IPS DF 19.7 (cell line): ENCODE data around the gene FAM229A.
"Not testable (repeated sequence)": the region's sequence is repeated elsewhere in the genome, so short reads cannot be mapped to it uniquely, and the experiment has no call there.

Source experiments
- DNase-seq: peaks from one replicate; pipeline ENCODE4 v3.0.0-alpha.2; 2013; ENCODE audit warnings: low read depth, low spot score

The FAM229A gene

DNA sequence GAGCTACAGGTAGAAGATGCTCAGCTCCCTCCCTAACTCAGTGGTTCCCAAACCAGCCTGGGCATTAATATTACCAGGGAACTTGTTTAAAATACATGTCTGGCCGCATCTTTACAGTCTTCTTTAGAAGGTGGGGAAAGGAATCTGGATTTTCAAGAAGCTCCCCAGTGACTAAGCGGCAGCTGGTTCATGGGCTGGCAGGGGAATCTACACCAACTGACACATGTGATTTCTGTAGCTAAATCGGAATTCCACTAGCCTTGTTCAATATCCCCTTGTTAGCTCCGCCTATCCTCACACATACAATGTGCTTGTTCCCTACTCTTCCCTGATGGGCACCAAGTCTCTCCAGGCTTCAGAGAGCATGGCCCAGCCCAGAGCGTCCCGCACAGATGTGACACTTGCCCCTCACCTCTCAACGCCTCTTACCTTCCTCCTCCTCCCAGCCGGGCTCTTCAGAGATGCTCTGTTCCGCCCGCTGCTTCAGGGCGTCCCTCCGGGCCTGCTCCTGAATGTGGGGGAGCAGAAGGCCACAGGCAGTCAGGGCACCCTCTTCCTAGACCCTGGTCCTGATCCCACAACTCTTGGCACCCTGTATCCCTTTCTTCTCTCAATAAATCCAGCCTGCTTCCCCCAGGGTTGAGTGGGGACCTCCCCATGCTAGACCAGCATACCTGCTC is 15.4 kb upstream of the FAM229A start:
- no peak for DNase-seq

DNA sequence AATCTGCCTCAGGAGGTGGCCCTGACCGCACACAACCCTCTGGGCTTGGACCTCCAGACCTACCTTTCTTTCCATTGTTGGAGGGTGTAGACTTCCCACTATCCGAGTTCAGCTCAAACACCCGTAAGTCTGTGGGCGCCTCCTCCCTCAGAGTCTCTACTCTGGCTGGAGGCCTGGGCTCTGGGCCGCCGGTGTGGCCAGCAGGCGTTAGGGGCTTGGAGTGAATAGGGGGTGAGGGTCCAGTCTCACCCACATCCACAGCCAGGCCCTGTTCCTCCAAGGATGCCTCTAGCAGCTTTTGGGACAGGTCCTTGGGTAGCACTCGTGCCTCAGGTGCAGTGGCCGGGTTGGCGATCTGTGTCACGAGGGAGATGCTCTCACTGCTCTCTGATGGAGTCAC is 13.9 kb upstream of the FAM229A start:
- DNase-seq, result no peak

DNA sequence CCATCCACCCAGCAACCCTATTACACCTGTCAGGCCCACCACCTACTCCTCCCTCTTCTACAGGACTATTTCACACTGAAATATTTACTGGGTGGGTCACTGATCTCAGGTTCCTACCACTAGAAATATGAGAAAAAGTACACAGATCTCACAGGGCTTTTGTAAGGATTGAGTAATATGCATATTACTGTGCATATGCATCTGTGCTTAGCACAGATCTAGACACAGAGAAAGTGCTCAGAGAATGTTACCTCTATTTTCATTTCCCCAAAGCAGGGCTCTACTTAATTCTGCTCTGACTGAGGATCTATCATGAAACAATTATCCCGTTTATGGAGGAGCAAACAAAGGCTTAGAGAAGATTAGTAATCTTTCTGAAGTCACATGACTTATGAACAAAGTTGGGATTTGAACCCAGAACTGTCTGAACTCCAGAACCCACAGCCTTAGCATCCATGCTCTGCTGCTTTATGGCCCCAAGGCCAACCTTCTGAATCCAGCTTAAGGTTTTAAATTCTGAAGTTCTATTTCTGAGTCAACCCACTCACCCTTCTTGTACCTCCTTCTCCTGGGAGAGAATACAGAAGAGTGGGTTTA is 11.8 kb upstream of the FAM229A start:
- no peak for DNase-seq

DNA sequence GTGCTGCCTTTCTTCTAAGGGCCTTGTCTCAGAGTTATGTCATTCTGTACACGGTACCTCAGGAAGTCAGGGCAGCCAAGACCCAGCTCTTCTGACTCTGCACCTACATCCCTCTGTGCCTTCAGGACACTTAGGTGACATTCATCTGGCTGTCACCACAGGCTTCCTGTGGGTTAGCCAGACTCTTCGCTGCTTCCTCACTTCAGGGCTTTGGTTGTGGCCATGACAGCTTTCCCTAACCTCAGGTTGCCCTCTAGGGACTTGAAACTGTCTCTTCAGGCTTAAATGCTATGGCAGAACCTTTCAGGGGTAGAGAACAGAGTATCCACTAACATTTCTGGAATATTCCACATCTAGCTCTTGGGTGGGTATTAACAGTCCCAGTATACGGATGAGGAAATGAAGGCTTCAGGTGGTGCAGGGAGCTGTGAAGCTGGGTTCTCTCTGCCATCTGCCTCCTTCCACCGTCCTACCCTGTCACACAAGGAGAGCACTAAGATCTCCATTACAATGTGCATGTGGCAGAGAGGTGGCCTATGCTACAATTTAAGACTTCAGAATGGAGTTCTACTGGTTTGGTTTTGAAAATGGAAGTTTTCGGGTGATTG is 10.0 kb upstream of the FAM229A start:
- DNase-seq, result no peak

DNA sequence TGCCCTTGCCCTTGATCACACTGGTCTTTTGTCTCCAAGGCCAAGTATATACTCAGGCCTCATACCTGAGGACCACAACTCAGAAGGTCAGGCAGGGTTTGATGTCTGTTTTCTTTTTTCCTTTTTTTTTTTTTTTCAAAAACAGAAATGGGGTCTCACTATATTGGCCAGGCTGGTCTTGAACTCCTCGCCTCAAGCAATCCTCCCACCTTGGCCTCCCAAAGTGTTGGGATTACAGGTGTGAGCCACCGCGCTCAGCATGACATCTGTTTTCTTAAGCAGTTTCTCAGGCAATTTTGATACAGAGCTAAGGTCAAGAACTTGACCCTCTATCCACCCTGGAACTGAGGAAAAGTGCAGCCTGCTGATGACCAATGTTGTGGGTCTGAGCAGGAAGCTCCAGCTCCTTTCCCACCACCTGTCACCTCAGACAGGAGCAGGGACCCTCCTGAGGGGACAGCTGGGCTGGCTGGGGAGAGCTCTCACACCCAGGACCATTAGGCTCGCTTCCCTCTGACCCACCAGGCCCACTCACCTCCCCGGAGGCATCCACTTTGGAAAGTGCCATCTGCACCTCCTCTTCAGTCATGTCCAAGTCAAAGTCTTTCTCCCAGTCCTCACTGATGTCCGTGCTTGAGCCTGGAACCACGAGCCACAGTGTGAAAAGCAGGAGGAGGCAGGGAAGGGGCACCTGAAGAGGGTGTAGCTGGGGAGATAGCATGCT is 5.8 kb upstream of the FAM229A start:
- DNase-seq, result no peak

DNA sequence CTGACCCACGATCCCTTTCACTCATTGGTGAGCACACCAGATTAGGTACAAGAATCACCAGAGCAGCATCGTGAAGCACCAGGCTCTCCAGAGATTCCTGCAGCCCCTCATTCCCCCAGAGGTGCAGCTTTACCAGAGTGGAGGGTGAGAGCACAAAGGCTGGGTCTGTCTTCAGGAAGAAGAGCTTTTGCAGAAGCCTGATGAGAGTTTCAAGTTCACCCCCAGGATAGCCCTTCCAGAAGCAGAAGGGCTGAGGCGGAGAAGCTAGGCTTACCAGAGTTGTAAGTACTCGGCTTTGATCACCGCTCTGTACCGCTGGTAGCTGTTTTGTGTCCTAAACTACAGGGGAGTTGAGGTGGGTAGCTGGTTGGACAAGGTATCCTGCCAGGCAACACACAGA is 3.2 kb upstream of the FAM229A start:
- DNase-seq, result no peak

DNA sequence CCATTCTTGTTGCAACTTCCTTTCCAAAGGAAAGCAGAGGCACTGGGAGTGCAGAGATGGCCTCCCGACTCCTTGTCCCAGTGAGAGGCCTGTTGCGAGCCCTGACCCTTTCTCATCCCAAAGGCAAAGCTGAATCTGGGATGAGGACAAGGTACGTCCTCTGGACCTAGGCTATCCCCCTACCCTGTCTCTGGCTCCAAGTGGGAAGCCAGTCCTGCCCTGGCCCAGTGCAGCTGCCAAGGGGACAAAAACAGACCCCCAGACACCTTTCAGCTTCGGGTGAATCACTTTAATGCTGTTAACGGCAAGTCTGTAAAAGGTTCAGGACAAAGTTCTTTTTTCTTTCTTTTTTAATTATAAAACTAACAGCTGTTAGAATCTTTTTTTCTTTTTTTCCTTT is 2.6 kb upstream of the FAM229A start:
- no peak for DNase-seq

DNA sequence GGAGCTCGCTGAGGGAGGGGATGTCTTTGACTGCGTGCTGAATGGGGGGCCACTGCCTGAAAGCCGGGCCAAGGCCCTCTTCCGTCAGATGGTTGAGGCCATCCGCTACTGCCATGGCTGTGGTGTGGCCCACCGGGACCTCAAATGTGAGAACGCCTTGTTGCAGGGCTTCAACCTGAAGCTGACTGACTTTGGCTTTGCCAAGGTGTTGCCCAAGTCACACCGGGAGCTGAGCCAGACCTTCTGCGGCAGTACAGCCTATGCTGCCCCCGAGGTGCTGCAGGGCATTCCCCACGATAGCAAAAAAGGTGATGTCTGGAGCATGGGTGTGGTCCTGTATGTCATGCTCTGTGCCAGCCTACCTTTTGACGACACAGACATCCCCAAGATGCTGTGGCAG is 1.4 kb upstream of the FAM229A start:
- DNase-seq, result no peak

DNA sequence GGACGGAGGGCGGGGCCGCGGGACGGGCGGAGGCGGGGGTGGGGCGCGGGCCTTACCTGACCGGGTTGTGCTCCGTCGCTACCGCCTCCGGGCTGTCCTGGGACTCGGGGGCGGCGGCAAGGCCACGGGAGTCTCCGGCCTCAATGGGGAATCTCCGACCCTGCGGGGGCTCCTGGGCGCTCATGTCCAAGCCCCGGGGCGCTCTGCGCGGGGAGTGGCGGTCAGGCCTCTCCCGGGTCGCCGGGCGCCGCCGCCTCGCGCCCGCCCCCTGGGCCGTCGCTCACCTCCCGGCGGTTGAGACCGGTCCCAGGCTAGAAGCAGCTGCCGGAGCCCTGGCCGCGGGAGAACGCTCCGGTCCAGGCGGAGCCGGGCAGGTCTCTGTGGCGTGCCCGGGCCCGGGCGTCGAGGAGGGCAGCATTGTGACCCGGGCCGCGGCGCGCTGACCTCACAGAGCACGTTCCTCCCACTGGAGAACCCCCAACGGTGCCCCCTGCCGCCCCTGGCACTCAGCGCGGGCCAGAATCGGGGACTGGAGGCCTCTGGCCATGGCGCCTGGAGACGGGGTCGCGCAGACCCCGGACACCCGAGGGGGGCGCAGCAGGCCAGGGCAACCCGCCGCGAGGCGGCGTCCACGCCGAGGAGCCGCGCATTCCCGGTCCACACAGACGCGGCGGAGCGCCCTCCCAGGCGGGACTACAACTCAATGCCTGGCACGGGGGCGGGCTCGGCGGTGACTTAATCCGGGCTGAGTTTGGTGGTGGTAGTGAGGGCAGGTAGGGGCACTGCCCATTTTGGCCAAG is 411 bp downstream of the FAM229A start:
- DNase-seq, result no peak

DNA sequence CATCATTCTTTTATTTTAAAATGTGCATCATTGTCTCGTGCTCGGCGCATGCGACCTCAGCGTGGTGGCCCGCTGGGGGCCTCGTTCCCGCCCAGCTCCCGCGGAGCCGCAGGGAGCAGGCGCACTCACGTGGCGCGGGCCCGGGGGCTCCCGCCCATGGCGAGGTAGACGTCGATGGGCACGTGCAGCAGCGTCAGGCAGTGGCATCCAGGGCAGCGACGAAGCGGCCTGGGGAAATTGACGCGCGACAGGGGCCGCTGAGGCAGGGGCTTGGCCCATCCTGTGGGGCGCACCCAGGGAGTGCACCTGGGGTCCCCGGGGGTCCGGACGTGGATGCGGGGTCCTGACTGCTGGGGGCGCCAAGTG is 994 bp downstream of the FAM229A start:
- no peak for DNase-seq

DNA sequence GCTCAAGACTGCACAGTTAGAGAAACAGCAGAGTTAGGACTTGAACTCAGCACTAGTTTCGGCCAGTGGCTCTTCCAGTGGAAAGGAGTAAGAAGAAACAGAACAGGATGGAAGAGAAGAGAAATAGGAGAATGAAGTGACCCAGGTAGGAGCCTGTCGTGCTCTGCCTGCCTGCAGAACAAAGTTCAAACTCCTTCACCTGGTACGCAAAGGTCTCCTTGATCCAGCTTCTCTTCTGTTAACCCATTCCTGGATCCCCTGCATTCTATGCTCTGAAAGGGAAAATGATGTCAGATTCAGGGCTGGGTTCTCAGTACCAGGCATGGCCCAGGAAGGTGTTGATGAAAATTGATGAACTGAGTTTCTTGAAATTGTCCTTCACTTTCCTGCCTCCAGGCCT is 3.9 kb downstream of the FAM229A start:
- no peak for DNase-seq

DNA sequence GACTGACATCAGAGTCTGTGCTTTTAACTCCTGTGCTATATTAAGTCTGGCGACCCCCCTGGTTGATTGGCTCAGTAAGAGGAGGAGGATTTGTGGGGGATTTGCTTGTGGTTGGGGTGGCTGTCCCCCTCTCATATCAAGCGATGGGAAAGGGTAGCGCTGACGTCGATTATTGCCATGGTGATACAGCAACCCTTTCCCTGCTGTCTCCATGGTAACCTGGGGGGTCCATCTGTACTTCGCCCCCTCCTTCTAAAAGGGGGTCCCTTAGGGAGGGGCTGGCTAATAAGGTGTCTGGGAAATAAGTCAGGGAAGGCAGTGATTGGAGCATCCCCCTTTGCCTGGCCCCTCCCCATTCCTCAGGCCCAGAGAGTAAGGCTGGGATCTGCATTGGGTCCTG is 4.7 kb downstream of the FAM229A start:
- DNase-seq, result no peak

DNA sequence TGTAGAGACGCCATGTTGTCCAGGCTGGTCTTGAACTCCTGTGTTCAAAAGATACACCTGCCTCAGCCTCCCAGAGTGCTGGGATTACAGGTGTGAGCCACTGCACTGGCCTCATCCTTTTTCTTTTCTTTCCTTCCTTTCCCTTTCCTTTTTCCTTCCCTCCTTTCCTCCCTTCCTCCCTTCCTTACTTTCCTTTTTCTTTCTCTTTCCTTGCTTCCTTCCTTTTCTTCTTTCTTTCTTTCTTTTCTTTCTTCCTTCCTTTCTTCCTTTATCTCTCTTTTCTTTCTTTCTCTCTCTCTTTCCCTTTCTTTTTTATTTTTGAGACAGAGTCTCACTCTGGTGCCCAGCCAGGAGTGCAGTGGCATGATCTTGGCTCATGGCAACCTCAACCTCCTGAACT is 5.8 kb downstream of the FAM229A start:
- no peak for DNase-seq

DNA sequence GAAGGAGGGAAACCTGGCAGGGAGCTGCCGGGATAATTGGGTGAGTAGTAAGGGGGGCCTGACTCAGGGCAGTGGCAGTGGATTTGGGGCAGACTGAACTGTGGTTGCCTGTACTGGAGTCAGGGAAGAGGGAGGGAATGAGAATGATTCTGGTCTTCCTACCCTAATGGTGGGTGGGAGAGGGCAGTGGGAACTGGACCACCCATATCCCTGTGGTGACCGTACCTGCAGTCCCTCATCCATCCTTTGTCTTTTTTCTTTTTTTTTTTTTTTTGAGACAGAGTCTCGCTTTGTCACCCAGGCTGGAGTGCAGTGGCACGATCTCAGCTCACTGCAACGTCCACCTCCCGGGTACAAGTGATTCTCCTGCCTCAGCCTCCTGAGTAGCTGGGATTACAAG is 6.5 kb downstream of the FAM229A start:
- not testable (repeated sequence) for DNase-seq

DNA sequence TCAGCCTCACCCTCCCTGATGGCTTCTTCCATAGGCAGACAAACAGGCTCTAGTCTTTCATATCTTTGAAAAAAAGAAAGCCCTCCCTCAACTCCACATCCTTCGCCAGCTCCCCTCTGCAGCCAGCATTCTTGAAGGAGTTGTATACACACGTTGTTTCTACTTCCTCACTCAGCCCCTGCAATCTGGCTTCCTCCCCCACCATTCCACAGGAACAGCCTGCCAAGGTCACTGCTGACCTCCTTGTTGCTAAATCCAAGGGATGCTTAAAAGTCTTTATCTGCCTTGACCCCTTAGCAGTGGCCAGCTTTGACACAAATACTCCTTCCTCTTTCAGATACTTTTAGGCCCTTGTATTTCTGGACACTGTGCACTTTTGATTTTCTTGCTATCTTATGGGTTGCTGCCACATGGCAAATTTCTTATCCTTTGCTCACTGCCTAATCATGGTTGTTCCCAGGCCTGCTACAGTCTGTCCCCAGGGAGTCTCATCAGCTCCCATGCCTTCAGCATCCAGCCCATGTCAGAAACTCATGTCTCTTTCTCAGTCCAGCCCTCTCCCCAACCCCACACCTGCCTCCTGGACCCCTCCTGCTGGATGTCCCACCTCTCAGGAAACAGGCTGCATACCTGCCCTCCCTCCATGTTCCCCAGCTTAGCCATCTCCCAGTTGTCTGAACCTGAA is 8.3 kb downstream of the FAM229A start:
- DNase-seq, result no peak

DNA sequence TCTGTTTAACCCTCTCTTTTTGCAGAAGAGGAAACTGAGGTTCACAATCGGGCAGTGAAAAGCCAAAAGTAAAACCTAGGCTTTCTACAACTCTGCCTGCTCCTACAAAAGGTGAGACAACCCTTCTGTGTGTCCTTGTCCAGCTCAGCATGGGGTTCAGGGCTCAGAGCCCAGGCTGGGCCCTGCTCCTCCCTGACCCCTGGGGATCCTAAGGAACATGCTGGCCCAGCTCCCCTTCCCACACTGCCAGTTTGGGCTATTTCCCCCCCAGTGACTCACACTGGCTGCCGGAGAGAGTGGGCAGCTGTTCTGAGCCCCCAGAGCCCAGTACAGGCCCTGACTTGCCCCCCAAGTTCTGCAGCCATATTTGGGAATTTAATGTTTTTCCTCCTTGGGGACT is 8.9 kb downstream of the FAM229A start:
- DNase-seq, result no peak

DNA sequence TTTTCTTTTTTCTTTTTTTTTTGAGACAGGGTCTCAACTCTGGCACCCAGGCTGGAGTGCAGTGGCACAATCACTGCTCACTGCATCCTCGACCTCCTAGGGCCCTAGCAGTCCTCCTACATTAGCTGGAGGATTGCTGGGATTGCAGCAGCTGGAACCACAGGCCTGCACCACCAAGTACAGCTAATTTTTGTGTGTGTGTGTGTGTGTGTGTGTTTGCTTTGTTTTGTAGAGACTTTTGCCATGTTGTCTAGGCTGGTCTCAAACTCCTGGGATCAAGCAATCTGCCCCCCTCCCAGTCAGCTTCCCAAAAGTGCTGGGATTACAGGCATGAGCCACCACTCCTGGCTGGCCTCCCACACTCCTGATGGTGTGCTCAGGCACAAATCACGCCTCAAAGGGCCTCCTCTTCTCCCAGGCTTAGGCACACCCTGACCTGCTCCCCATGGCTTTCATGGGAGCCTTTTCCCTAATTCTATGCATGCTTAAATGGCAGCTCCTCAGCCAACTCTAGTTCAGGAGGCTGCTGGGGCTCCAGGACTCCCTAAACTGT is 9.4 kb downstream of the FAM229A start:
- no peak for DNase-seq

DNA sequence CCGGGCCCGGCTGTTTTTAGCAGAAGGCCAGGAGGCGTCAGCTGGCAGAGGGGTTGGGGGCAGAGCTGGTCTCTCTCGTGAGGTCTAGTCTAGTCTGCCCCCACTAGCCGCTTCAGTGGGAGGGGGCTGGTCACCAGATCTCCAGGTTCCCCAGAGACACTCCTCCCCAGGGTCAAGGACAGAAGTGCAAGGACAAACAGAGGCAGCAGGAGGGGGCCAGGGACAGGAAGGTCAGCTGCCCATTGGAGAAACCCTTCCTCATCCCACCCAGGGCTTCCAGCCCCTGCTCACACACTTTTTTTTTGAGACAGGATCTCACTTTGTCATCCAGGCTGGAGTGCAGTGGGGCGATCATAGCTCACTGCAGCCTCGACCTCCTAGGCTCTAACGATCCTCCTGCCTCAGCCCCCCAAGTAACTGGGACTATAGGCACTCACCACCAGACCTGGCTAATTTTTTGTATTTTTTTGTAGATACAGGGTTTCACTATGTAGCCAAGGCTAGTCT is 10.0 kb downstream of the FAM229A start:
- DNase-seq, result no peak

DNA sequence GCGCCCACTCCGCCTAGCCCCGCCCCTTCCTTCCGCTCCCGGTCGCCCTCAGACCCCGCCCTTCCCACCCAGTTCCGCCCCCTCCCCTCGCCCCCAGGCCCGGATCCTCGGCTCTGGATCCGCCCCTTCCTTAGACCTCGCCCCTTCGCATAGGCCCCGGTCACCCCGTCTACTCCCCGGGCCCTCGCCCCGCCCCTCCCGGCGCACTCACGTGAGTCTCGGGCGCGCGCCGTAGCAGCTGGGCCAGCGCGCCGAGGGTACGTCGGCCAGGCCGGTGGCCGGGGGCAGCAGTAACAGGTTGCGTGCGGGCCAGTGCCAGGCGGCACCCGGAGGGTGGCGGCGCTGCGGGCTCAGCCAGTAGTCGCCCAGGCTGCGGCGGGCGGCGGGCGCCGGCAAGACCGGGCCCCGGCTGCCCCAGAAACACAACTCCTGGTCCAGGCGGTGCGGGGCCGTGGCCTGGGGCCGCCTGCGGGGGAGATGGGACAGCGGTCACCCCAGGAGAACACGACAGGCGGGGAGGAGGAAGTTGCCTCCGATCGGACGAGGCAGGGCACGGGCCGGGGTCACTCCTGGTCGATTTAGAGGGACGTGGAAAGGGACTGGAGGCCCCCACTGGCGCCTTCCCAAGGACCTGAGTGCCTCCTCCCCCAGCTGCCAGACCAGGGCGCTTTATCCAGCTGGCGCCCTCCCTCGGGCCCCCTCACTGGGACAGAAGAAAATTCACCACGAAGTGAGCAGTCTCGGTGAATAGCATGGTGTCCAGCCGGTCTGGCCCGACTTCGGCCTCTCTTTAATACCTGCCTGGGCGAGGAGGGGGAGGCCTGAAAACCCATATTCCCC is 10.7 kb downstream of the FAM229A start:
- DNase-seq, result peak; percentile 68
